ENCODE data around the gene GRWD1.
A peak's percentile ranks its signal among the peaks of the same experiment; 100 is the strongest.

GRWD1 gene

DNA sequence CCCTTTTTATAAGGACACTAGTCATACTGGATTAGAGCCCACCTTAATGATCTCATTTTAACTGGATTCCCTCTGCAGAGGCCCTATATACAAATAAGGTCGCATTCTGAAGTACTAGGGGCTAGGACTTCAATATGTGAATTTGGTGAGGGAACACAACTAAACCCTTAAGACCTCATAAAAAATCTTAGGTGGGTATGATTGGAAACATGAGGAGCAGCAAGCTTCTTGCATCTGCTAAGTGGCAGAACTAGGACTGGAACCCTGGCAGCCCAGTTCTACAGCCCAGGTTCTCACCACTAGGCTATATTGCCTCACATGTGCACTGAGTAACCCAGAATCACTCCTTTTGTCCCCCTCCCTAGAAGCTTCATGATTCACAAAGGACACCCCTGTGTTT, 17.1 kb upstream of the GRWD1 start:
- no peak for DNase-seq

DNA sequence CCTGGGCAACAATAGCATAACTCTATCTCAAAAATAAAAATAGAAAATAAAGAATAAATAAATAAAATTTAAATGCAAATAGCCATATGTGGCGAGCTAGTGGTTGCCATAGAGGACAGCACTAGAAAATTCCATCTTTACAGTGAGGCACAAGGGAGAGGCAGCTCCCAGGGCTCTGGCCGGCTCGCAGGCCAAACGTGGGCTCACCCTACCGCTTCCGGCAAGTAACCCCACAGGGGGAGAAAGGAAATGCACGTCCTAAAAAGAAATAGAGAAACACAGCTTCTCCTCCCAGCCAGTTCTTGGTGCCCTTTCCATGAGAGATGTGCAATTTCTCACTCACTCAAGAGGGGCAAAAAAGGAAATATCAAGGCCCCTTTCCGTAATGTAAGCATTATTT, 12.4 kb upstream of the GRWD1 start:
- DNase-seq = no peak

- no peak for DNase-seq
These were observed 9.2 kb upstream of the GRWD1 start for GRCh38 chr19:48436586-48436985.

DNA sequence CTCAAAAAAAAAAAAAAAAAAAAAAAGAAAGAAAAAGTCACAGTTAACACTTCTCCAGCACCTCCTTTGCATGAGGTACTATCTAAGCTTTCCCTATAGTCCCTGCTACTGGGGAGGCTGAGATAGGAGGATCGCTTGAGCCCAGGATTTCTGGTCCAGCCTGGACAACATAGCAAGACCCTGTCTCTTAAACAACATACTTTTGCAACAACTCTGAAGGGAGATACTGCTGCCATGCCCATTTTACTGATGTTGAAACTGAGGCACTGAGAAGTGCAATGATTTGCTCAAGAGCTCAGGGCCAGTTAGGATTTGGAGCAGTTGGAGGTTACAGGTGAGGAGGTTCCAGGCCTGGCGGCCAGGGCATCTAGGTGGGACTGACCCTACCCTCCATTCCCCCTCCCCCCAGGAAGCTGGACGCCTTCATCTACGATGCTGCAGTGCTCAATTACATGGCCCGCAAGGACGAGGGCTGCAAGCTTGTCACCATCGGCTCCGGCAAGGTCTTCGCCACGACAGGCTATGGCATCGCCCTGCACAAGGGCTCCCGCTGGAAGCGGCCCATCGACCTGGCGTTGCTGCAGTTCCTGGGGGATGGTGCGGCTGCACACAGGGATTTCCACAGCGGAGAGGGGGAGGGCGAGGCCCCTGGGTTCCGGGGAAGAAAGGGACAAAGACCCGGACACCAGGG, 4.3 kb upstream of the GRWD1 start:
- no peak for DNase-seq

DNA sequence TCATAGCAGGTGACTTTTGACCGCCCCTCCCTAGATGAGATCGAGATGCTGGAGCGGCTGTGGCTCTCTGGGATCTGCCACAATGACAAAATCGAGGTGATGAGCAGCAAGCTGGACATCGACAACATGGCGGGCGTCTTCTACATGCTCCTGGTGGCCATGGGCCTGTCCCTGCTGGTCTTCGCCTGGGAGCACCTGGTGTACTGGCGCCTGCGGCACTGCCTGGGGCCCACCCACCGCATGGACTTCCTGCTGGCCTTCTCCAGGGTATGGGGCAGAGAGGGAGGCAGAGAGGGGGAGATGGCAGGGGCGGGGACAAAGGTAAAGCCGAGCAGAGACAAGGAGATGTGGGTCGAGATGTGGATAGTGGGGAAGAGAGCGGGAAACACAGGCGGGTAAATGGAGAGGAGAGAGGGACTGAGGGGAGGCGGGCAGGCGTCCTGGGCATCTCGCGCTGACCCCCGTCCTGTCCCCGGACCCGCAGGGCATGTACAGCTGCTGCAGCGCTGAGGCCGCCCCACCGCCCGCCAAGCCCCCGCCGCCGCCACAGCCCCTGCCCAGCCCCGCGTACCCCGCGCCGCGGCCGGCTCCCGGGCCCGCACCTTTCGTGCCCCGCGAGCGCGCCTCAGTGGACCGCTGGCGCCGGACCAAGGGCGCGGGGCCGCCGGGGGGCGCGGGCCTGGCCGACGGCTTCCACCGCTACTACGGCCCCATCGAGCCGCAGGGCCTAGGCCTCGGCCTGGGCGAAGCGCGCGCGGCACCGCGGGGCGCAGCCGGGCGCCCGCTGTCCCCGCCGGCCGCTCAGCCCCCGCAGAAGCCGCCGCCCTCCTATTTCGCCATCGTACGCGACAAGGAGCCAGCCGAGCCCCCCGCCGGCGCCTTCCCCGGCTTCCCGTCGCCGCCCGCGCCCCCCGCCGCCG, 3.4 kb upstream of the GRWD1 start:
- no peak for DNase-seq

GRCh38 chr19:48443256-48443655, 2.5 kb upstream of the GRWD1 start:
- no peak for DNase-seq

GRCh38 chr19:48443731-48444128, 2.1 kb upstream of the GRWD1 start:
- no peak for DNase-seq

DNA sequence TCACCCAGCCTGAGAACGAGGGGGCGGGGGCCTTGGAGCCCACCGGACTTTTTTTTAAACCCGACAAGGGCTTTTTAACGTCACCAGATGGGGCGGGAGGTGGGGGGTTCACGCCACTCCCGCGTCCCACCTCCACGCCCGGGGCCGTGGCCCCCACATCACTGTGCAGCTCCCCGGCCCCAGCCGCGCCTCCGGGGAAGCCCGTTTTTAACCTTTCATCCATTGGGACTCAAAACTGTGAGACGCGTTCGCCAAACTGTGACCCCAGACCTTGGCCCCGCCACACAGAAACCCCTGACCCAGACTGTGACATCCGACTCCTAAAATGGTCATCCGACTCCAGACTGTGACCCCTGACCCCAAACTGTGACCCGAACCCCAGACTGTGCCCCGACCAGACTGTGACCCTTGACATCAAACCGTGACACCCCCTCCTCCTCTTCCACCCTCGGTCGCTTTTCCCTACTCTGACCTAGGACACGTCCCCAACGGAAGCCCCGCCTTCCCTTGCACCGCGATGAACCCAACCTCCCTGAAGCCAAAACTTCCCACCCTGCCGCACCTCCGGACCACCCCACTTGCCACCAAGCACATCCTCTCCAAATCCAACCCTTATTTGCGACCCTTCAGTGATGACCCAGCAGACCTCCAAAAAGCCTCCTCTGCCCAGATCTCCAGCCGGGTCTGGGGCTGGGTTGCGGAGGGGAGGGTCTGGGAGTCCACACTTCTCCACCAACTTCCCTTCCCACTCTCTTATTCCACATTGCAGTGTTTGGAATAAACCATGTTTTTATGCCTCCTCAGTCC, 1.5 kb upstream of the GRWD1 start:
- no peak for DNase-seq

GRCh38 chr19:48444936-48445200, 915 bp upstream of the GRWD1 start:
- DNase-seq = no peak

DNA sequence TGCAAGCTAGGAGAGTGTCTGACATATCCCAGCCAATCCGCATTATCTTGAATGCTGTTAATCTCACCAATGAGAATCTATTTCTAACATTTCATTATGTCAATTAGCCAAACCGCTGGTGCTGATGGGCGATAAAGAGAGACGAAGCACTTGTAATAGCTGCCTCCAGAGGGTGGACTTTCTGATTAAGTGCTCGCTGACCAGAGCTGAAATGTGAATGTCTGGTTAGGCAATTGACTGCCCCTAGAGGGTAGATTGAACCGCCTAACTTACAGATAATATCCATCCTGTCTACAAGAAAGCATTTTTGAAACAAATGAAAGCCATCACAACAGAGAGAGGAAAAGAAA, 552 bp upstream of the GRWD1 start:
- peak; percentile 77 for DNase-seq

GRCh38 chr19:48446579-48446978, 796 bp downstream of the GRWD1 start:
- no peak for DNase-seq

DNA sequence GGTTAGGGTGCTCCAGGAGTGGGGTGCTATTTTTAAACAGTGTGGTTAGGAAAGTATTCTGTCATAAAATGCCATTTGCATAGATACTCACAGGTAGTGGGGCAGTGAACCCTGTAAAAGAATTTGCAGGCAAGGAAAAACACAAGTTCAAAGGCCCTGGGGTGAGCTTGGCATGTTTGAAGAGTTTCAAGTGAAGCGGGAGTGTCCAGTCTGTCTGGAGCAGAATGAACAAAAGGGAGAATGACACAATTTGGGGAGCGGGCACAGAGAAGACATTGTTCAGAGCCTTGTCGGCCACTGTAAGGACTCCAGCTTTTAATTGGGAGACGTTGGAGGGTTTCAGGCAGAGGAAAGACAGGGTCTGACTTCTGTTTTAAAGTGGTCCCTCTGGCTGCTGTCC, 2.8 kb downstream of the GRWD1 start:
- no peak for DNase-seq

GRCh38 chr19:48450441-48450840, 4.7 kb downstream of the GRWD1 start:
- DNase-seq = no peak

- DNase-seq = no peak
These were observed 5.1 kb downstream of the GRWD1 start for GRCh38 chr19:48450863-48451262.

- no peak for DNase-seq
These were observed 5.8 kb downstream of the GRWD1 start for GRCh38 chr19:48451624-48452023.

DNA sequence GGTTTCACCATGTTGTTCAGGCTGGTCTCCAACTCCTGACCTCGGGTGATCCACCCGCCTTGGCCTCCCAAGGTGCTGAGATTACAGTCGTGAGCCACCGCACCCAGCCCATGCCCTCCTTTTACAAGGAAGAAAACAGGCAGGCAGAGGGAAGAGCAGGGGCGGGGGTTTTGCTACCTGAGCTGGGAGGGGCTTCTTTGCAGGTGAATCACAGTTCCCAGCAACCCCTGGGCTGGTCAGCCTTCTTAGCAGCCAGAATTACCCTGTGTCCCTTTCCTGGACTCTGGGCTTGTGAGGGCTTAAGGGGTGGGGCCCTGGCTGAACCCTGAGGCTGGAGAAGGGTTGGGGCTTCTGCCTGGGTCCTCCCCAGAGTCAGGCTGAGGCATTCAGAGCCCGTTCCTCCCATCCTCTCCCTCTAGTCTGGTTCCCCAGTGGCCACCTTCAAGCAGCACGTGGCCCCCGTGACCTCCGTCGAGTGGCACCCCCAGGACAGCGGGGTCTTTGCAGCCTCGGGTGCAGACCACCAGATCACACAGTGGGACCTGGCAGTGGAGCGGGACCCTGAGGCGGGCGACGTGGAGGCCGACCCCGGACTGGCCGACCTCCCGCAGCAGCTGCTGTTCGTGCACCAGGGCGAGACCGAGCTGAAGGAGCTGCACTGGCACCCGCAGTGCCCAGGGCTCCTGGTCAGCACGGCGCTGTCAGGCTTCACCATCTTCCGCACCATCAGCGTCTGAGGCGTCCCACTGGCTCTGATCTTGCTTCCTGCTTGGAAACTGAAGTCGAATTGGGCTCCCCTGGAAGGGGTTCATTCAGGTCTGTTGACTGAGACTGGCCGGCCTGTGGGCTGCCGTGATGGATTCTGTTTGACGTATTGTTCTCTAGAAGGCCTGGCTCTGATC, 6.8 kb downstream of the GRWD1 start:
- DNase-seq = no peak

- no peak for DNase-seq
These were observed 8.5 kb downstream of the GRWD1 start for GRCh38 chr19:48454150-48454730.

GRCh38 chr19:48455171-48455907, 9.6 kb downstream of the GRWD1 start, which contains the start of gene KCNJ14:
Gene KCNJ14 (plus strand): TSS chr19:48455574. CDS start chr19:48461725, 6,151 bp downstream.
- no peak for DNase-seq

- DNase-seq = no peak
These were observed 10.3 kb downstream of the GRWD1 start for GRCh38 chr19:48455908-48456562.

GRCh38 chr19:48456864-48457263, 11.1 kb downstream of the GRWD1 start:
- no peak for DNase-seq

DNA sequence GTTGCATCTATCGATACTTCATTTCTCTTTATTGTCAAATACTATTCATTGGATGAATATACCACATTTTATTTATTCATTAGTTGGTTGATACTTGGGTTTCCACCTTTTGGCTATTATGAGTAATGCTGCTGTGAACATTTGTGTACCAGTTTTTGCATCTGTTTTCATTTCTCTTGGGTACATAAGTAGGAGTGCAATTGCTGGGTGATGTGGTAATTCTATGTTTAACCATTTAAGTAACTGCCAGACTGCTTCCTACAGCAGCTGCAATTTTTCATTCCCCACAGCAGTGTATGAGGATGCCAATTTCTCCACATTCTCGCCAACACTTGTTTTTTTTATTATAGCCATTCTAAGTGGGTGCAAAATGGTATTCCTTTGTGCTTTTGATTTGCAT, 12.2 kb downstream of the GRWD1 start:
- DNase-seq = no peak

Data from NCI-H1694 (cell line).